AG09309 (cell line): Measurements from ENCODE around the gene LEMD1.

ENCODE experiments used
- DNase-seq: peaks from one replicate; pipeline ENCODE4 v3.0.0-alpha.2; 2010; ENCODE audit warnings: low read depth
- H3K4me3 ChIP-seq: 2 replicates; pipeline ENCODE4 v1.5.1; 2011; ENCODE audit warnings: mild to moderate bottlenecking, low read depth, low read length, moderate library complexity; ENCODE audit not compliant: control insufficient read depth
- CTCF ChIP-seq: IDR thresholded peaks from 2 replicates; pipeline ENCODE4 v1.5.1; 2011; ENCODE audit warnings: mild to moderate bottlenecking, low read depth, low read length, inconsistent platforms; ENCODE audit not compliant: insufficient read depth, control insufficient read depth; ENCODE audit errors: missing control alignments

LEMD1 gene

GRCh38 chr1:205356440-205357139, 65.3 kb downstream of the LEMD1 start, which contains the start of gene KLHDC8A:
KLHDC8A (minus strand) TSS chr1:205356922; CDS start chr1:205343604, 13,318 bp downstream.
- no peak within 1 kb of the TSS for H3K4me3 ChIP-seq
- no peak for DNase-seq
- TF ChIP-seq CTCF, result no peak

- no peak for DNase-seq
- TF ChIP-seq CTCF, result no peak
- no peak overlapping the region for H3K4me3 ChIP-seq
Observed at GRCh38 chr1:205355075-205355453, 66.8 kb downstream of the LEMD1 start.

GRCh38 chr1:205354259-205355074, 67.4 kb downstream of the LEMD1 start:
- DNase-seq, result no peak
- H3K4me3 ChIP-seq, result no peak overlapping the region
- TF ChIP-seq CTCF, result peak; percentile 86

- no peak for DNase-seq
- no peak for TF ChIP-seq CTCF
- no peak overlapping the region for H3K4me3 ChIP-seq
Observed at GRCh38 chr1:205353612-205354011, 68.2 kb downstream of the LEMD1 start.

GRCh38 chr1:205353191-205353590, 68.7 kb downstream of the LEMD1 start:
- DNase-seq, result no peak
- no peak overlapping the region for H3K4me3 ChIP-seq
- TF ChIP-seq CTCF, result no peak

GRCh38 chr1:205351984-205352713, 69.7 kb downstream of the LEMD1 start:
- TF ChIP-seq CTCF, result no peak
- no peak overlapping the region for H3K4me3 ChIP-seq
- DNase-seq, result no peak
